Measurements from ENCODE around the gene TMEM94. TPM values are rescaled to one million over a fixed set of nuclear protein-coding genes. Genes with fewer than 3 reads are reported as not detected.
A peak's percentile ranks its signal among the peaks of the same experiment; 100 is the strongest.

Gene TMEM94
- total RNA-seq, 3 donors from 2014 or later, result 73.5 to 114 (median 108) TPM

DNA sequence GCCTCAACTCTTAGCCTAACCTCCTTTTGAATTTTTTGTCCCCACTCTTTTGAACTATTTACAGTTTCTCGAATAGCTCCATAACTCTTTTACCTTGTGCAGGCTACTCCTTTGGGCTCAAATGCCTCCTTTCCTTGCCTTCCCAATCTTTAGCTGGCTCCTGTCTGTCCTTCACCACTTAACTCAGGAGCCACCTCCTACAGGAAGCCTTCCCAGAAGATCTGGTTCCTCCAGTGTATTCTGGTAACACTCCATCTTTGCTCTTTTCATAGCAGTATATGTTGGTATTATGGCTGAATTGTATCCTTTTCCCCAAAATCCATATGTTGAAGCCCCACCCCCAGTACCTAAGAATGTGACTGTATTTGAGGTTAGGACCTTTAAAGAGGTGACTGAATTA is 41.9 kb upstream of the TMEM94 start:
- TF ChIP-seq, protein P1, sequence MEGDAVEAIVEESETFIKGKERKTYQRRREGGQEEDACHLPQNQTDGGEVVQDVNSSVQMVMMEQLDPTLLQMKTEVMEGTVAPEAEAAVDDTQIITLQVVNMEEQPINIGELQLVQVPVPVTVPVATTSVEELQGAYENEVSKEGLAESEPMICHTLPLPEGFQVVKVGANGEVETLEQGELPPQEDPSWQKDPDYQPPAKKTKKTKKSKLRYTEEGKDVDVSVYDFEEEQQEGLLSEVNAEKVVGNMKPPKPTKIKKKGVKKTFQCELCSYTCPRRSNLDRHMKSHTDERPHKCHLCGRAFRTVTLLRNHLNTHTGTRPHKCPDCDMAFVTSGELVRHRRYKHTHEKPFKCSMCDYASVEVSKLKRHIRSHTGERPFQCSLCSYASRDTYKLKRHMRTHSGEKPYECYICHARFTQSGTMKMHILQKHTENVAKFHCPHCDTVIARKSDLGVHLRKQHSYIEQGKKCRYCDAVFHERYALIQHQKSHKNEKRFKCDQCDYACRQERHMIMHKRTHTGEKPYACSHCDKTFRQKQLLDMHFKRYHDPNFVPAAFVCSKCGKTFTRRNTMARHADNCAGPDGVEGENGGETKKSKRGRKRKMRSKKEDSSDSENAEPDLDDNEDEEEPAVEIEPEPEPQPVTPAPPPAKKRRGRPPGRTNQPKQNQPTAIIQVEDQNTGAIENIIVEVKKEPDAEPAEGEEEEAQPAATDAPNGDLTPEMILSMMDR (IDR thresholded peaks at IDR 0.05), result no peak
- no peak for ATAC-seq

DNA sequence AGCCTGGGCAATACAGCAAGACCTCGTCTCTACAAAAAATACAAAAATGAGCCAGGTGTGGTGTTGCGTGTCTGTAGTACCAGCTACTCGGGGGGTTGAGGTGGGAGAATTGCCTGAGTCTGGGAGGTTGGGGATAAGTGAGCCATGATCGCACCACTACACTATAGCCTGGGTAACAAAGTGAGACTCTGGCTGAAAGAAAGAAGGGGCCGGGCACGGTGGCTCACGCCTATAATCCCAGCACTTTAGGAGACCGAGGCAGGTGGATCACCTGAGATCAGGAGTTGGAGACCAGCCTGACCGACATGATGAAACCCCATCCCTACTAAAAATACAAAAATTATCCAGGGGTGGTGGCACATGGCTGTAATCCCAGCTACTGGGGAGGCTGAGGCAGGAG is 40.4 kb upstream of the TMEM94 start:
- H3K4me3 ChIP-seq, result no peak overlapping the region
- intact Hi-C loops (cut with DNase I, micrococcal nuclease), result no loop called here
- H3K4me1 ChIP-seq (ENCODE audit: low read depth), result no peaks in the 10 kb centered on the region
- no peaks in the 10 kb centered on the region for H3K36me3 ChIP-seq (ENCODE audit: low read depth)
- TF ChIP-seq, protein P1 (IDR thresholded peaks at IDR 0.05), result no peak
- ATAC-seq (no peak), DNase-seq (no peak)
- H3K9me3 ChIP-seq, result no peaks in the 10 kb centered on the region

More for the DNA sequence above, 41.9 kb upstream of the TMEM94 start:
- H3K9me3 ChIP-seq, result no peaks in the 10 kb centered on the region
- no peak for DNase-seq
- no peaks in the 10 kb centered on the region for H3K4me1 ChIP-seq (ENCODE audit: low read depth)
- no peak overlapping the region for H3K4me3 ChIP-seq
- intact Hi-C loops (cut with DNase I, micrococcal nuclease), result no loop called here
- H3K36me3 ChIP-seq (ENCODE audit: low read depth), result no peaks in the 10 kb centered on the region

DNA sequence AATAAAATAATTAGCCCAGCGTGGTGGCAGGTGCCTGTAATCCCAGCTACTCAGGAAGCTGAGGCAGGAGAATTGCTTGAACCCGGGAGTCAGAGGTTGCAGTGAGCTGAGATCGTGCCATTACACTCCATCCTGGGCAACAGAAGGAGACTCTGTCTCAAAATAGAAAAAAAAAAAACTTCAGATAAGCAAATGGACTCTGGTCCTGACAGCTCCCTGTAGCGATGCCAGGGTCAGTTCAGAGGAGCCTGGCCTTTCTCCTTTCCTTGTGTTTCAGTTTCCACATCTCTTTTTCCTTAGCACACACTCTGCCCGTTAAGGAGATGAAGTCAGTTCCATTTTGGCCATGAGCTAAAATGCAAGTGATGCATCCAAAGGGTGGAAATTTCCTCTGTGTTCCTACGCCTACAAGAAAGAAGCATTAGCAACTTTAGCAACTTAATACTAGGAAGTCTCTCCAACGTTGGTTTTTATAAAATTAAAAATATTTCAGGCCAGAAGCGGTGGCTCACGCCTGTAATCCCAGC is 39.3 kb upstream of the TMEM94 start:
- intact Hi-C loops (cut with DNase I, micrococcal nuclease), result no loop called here
- ATAC-seq (peak; percentile 40), DNase-seq (no peak)
- Histone ChIP-seq H3K36me3 (ENCODE audit: low read depth) (no peaks in the 10 kb centered on the region), H3K9me3 (no peaks in the 10 kb centered on the region), H3K4me1 (ENCODE audit: low read depth) (no peaks in the 10 kb centered on the region), H3K4me3 (no peak overlapping the region)
- TF ChIP-seq, protein P1 (IDR thresholded peaks at IDR 0.05), result no peak

DNA sequence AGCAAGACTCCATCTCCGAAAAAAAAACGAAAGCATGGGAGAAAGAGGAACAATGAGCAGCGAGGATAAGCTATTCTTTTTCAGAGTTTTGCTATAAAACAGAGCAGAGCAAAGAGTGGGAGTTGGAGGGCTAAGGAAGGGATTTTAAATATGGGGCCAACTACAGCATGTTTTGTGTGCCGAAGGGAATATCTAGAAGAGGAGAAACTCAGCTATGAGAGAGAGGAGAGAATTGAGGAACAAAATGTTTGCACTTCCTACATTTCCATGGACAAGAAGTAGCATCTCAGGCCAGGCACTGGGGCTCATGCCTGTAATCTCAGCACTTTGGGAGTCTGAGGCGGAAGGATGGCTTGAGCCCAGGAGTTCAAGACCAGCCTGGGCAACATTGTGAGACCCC is 37.9 kb upstream of the TMEM94 start:
- no peak for DNase-seq
- no peak for ATAC-seq
- intact Hi-C loops (cut with DNase I, micrococcal nuclease), result no loop called here
- Histone ChIP-seq H3K4me3 (no peak overlapping the region), H3K4me1 (ENCODE audit: low read depth) (no peaks in the 10 kb centered on the region), H3K9me3 (no peaks in the 10 kb centered on the region), H3K36me3 (ENCODE audit: low read depth) (no peaks in the 10 kb centered on the region)
- TF ChIP-seq, protein P1 (IDR thresholded peaks at IDR 0.05), result no peak

DNA sequence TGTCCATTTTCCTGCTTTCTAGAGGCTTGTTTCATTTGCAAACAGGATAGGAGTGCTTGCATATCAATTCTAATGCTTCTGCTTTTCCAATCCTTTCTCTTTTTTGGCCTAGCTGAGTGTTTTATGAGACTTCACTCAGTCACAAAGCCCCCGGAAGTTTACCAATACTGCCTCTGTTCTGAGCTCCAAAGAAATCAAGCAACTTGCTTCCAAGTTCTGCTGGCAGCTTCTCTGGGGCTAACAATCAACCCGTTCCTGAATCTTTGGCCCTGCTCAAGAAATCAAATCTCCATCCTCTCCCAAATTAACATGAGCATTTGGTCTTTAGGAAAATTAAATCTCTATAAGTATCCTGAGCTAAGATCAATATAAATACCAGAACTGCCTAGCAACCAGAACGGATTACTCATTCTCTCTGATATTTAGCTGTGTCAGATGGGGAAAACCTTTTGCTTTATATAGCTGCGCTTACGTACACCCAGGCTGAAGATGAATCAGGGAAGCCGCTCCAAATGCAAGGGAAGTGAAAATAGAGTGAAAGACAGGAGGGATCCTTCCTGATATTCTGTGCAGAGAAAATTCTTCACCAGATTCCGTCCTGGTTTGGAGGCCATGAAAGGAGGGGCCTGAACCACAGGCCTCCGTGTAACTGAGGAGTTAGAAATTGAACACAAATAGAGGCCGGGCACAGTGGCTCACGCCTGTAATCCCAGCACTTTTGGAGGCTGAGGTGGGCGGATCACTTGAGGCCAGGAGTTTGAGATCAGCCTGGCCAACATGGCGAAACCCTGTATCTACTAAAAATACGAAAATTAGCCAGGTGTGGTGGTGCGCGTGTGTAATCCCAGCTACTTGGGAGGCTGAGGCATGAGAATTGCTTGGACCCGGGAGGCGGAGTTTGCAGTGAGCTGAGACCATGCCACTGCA is 27.6 kb upstream of the TMEM94 start:
- intact Hi-C loops (cut with DNase I, micrococcal nuclease), result loop anchor here (2.0 to 10.0 kb wide), 2 partner anchors 86 to 88 kb away; partner anchors contain the start of genes TSEN54 (in 2 of the 2) and CASKIN2 (in 1 of the 2)

More for the DNA sequence above, 27.6 kb upstream of the TMEM94 start:
- Histone ChIP-seq H3K4me1 (ENCODE audit: low read depth) (peaks cover 3% of the 10 kb centered on the region), H3K9me3 (no peaks in the 10 kb centered on the region), H3K4me3 (no peak overlapping the region), H3K36me3 (ENCODE audit: low read depth) (no peaks in the 10 kb centered on the region)
- TF ChIP-seq, protein P1 (IDR thresholded peaks at IDR 0.05), result no peak
- ATAC-seq (peak; percentile 46), DNase-seq (no peak)
